ENCODE measurements around the gene COQ5.
"Not testable (repeated sequence)": the region's sequence is repeated elsewhere in the genome, so short reads cannot be mapped to it uniquely, and the experiment has no call there.

Gene COQ5

DNA sequence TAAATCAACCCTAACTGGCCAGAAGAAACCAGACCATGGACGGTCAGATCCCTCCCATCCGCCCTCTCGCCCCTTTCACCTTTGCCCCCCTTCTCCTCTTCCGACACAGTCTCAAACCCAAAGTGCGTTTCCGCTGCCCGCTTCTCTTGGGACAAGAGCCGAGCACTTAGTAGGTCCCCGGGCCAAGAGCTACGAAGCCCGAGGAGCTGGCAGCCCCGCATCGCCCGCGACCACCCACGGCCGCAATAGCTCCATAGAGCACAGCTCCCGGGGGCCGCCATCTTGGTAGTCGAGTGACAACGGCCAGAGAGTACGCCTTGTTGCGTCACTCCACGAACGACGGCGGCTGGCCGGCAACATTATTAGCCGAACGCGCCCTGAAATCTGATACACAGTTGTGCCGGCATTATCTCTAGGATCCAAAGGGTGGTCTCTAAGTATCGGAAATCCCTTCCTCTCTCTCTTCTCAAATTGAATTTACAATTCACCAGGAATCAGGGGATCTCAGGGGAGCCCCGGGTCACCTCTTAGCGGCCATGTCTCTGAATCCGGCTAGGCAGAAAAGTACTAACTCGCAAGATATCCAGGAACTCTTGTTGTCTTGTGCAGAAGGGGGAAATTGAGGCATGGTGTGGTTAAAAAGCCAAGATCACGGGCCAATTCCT is at the start of gene COQ5:
Gene COQ5, minus strand, starts transcription at position 298 of the 665 bp plus-strand sequence. Its CDS starts 17 bp downstream, at position 281.
- peak; percentile 78 for DNase-seq

- no peak for DNase-seq
Observed at GRCh38 chr12:120574106-120574505, 45.1 kb upstream of the COQ5 start.

DNA sequence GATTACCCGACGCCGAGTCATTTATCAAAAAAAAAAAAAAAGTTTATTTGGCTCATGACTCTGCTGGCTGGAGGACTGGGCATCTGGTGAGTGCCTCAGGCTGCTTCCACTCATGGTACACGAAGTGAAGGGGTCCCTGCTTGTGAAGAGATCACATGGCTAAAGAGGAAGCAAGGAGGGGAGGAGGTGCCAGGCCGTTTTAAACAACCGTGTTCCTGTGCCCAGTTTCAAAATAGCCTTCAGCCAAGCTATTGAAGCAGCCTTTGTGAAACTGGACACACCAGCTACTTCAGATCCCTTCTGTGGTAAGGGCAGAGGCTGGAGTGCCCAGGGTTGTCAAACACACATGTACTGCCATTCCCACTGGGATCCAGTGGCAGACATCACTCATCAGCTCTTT is 44.6 kb upstream of the COQ5 start:
- no peak for DNase-seq

GRCh38 chr12:120571299-120571698 is 42.3 kb upstream of the COQ5 start:
- DNase-seq, result no peak

GRCh38 chr12:120563495-120563894 is 34.5 kb upstream of the COQ5 start:
- DNase-seq, result no peak

- DNase-seq, result no peak
Observed at GRCh38 chr12:120562906-120563305, 33.9 kb upstream of the COQ5 start.

GRCh38 chr12:120557589-120557988 is 28.6 kb upstream of the COQ5 start:
- no peak for DNase-seq

- DNase-seq, result no peak
Observed at GRCh38 chr12:120554678-120555077, 25.7 kb upstream of the COQ5 start.

- DNase-seq, result no peak
Observed at GRCh38 chr12:120546050-120546386, 17.1 kb upstream of the COQ5 start.

DNA sequence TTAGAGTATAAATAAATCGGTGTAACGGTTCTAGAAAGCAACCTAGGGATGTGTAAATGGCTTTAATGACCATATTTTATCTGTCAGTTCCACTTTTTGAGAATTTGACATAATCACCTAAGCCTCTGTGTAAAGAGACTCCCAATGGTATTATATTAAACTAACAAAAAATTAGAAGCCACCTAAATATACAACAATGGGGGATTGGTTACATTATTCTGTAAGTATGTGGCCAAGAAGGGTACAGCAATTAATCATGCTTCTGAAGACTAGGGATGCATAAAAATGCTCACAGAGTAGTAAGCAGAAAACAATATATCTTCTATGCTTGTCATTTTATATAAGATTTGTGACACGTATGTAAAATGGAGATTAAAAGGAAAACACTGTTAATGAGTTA is 15.7 kb upstream of the COQ5 start:
- no peak for DNase-seq

DNA sequence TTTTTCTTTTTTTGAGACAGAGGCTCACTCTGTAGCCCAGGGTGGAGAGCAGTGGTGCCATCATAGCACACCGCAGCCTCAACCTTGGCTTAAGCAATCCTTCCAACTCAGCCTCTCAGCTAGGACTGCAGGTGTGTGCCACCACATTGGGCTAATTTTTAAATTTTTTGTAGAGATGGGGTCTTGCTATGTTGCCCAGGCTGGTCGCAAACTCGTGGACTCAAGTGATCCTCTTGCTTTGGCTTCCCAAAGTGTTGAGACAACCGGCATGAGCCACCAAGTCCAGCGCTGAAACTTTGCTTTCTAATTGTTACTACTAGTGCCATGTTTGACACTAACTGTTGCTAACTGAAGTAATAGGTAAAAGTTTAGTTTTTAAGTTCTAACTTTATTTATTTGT is 13.2 kb upstream of the COQ5 start:
- DNase-seq, result no peak

- DNase-seq, result no peak
Observed at GRCh38 chr12:120540445-120540844, 11.5 kb upstream of the COQ5 start.

DNA sequence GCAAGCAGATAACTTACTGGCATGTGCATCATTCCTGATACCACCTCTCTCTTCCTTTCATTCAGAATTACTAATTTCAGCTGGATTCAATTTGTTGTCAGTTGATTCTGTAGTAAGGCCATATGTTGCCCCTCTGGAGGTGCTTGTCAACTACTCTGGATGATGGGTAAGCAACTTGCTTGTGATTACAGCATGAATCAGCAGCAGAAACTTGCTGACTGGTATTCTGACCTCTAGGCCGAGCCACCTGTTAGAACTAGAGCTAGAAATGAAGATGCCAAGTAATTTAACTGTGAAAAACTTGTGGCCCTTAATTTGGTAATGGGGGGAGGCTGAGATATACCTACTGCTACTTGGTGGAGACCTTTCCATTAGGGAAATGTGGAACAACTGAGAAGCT is 10.3 kb upstream of the COQ5 start:
- DNase-seq, result no peak

DNA sequence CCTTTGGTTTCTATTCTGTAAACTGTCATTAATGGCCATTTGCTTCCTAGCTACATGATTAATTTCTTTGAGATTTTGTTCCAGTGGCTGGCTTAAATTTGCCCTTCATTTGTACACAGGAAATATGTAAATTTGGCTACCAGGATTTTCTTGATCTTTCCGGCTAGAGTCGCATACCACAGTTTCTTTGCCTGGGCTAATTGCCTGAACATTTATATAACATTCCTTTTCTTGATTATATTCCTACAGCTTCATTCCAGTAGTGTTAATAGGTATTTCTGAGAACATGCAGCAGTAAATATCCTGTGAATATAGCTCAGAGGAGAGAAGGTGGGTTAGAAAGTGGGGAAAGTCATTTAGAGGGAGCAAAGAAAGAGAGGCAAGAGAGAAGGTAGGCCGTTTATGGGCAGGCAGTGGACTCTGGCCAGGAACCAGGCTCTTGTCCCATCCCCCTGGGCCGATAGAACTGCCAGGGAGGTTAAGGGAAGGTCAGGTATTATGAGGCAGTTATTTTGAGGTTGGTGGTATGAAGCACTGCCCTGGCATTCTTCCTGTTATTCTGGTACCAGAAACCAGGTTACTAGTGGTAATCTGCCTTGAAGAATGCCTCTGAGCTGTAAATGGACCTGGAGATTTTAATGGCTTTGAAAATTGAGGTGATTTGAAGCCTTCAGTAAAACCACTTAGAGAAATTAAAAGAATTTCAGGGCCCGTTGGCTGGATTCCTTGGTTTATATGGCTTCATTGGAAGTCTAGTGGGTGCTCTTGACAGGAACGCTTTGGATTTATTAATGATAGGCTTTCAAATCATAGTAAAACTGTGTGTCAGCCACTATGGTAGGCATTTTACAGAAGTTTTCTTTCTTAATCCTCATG is 9.6 kb upstream of the COQ5 start:
- no peak for DNase-seq

GRCh38 chr12:120537856-120538220 is 8.9 kb upstream of the COQ5 start:
- no peak for DNase-seq

GRCh38 chr12:120536064-120536791 is 7.3 kb upstream of the COQ5 start:
- DNase-seq, result no peak

- no peak for DNase-seq
Observed at GRCh38 chr12:120534703-120535655, 6.0 kb upstream of the COQ5 start.

GRCh38 chr12:120534203-120534702 is 5.3 kb upstream of the COQ5 start, which contains the start of gene RNF10:
Gene RNF10, plus strand, starts transcription at chr12:120534356. Its CDS starts 456 bp downstream, at chr12:120534812.
- peak; percentile 86 for DNase-seq

- DNase-seq, result no peak
Observed at GRCh38 chr12:120532701-120533238, 3.8 kb upstream of the COQ5 start.

GRCh38 chr12:120530418-120530761 is 1.4 kb upstream of the COQ5 start:
- DNase-seq, result not testable (repeated sequence)

DNA sequence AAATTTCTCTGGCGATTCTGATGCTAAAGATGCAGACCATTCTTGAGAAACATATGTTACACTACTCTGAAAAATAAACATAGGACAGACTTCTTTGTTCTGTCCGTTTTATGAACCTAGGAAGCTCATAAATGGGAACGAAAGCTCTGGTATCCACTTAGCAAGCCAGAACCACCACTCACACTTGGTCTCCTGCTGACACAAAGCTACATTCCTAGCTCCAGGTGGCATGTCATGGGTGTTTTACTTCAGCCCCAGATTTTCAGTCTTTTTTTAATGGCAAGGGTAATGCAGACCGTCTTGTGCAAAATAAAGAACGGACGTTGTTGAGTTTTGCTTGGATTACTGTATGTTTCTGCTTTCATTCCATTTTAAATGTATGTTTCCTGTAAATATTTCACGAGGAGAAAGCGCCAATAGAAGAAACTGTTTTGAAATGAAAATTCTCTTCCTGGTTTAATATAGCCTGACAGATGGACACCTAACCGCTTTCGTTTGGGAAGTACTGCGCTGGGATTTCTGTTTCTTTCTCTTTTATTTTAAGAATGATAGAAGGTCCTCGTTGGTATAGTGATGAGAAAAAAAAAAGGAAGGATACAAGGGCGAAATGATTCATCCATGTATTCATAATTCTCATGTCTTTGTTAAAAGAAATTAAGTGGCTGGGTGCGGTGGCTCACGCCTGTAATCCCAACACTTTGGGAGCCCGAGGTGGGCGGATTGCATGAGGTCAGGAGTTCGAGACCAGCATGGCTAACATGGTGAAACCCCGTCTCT is 871 bp upstream of the COQ5 start:
- peak; percentile 54 for DNase-seq

All from NCI-H2107 (cell line).